H9 (cell line): Measurements from ENCODE around the gene RARB. TPM values are rescaled to one million over a fixed set of nuclear protein-coding genes. Genes with fewer than 3 reads are reported as not detected.

Experiments used
- DNase-seq: peaks from one replicate; pipeline ENCODE4 v3.0.0-alpha.2; 2017
- H2AFZ ChIP-seq: one replicate; pipeline ENCODE4 v1.6.1; 2013; ENCODE audit warnings: mild to moderate bottlenecking, low read length, control low read depth, moderate library complexity
- H2AK5ac ChIP-seq: 2 replicates; pipeline ENCODE4 v1.6.1; 2013; ENCODE audit warnings: low read length, control low read depth, mixed read lengths; ENCODE audit not compliant: insufficient read length
- H2BK120ac ChIP-seq: one replicate; pipeline ENCODE4 v1.6.1; 2013; ENCODE audit warnings: low read depth, mild to moderate bottlenecking, low read length, control low read depth, inconsistent platforms; ENCODE audit not compliant: poor library complexity, severe bottlenecking
- H2BK12ac ChIP-seq: 2 replicates; pipeline ENCODE4 v1.6.1; 2013; ENCODE audit warnings: low read length, control low read depth, mixed read lengths, low read depth; ENCODE audit not compliant: insufficient read length
- H2BK15ac ChIP-seq: 2 replicates; pipeline ENCODE4 v1.6.1; 2013; ENCODE audit warnings: low read depth, low read length, control low read depth
- H2BK20ac ChIP-seq: one replicate; pipeline ENCODE4 v1.6.1; 2013; ENCODE audit warnings: low read depth, mild to moderate bottlenecking, low read length, control low read depth, inconsistent platforms; ENCODE audit not compliant: poor library complexity, severe bottlenecking
- H2BK5ac ChIP-seq: 2 replicates; pipeline ENCODE4 v1.6.1; 2013; ENCODE audit warnings: low read length, control low read depth, mixed read lengths; ENCODE audit not compliant: insufficient read length
- H3K14ac ChIP-seq: 2 replicates; pipeline ENCODE4 v1.6.1; 2013; ENCODE audit warnings: low read length, control low read depth; ENCODE audit not compliant: insufficient read depth
- H3K18ac ChIP-seq: 2 replicates; pipeline ENCODE4 v1.6.1; 2013; ENCODE audit warnings: low read depth, mild to moderate bottlenecking, mixed read lengths, low read length, control low read depth; ENCODE audit not compliant: insufficient read length
- H3K23ac ChIP-seq: 2 replicates; pipeline ENCODE4 v1.6.1; 2013; ENCODE audit warnings: low read length, control low read depth, mixed read lengths, low read depth; ENCODE audit not compliant: insufficient read length
- H3K23me2 ChIP-seq: 2 replicates; pipeline ENCODE4 v1.6.1; 2013; ENCODE audit warnings: low read depth, mild to moderate bottlenecking, mixed read lengths, low read length, control low read depth; ENCODE audit not compliant: insufficient read length, poor library complexity, severe bottlenecking
- H3K27ac ChIP-seq: 2 replicates; pipeline ENCODE4 v1.5.1; 2013; ENCODE audit warnings: low read length, control low read depth, mixed read lengths, low read depth; ENCODE audit not compliant: insufficient read length
- H3K27me3 ChIP-seq: 2 replicates; pipeline ENCODE4 v1.6.1; 2013; ENCODE audit warnings: low read length, control low read depth, inconsistent platforms; ENCODE audit not compliant: insufficient read depth
- H3K4ac ChIP-seq: 2 replicates; pipeline ENCODE4 v1.6.1; 2013; ENCODE audit warnings: low read depth, mild to moderate bottlenecking, control low read depth, inconsistent platforms, low read length, moderate library complexity
- H3K4me1 ChIP-seq: 2 replicates; pipeline ENCODE4 v1.6.1; 2013; ENCODE audit warnings: low read length, control low read depth, inconsistent platforms; ENCODE audit not compliant: insufficient read depth
- H3K4me2 ChIP-seq: 2 replicates; pipeline ENCODE4 v1.6.1; 2013; ENCODE audit warnings: low read length, control low read depth, mixed read lengths; ENCODE audit not compliant: insufficient read length, insufficient read depth
- H3K56ac ChIP-seq: 2 replicates; pipeline ENCODE4 v1.6.1; 2013; ENCODE audit warnings: low read depth, mild to moderate bottlenecking, mixed read lengths, low read length, control low read depth; ENCODE audit not compliant: insufficient read length
- H3K79me1 ChIP-seq: 2 replicates; pipeline ENCODE4 v1.6.1; 2013; ENCODE audit warnings: low read depth, mild to moderate bottlenecking, moderate library complexity, low read length, control low read depth, inconsistent platforms; ENCODE audit not compliant: insufficient read depth, poor library complexity, severe bottlenecking
- H3K79me2 ChIP-seq: 2 replicates; pipeline ENCODE4 v1.6.1; 2013; ENCODE audit warnings: low read length, control low read depth, inconsistent platforms; ENCODE audit not compliant: insufficient read depth
- H3K9ac ChIP-seq: 2 replicates; pipeline ENCODE4 v1.6.1; 2013; ENCODE audit warnings: low read length, control low read depth, mixed read lengths; ENCODE audit not compliant: insufficient read length; ENCODE audit errors: extremely low read depth
- H3K9me3 ChIP-seq: one replicate; pipeline ENCODE4 v1.6.1; 2013; ENCODE audit warnings: low read depth, low read length, inconsistent platforms; ENCODE audit not compliant: control insufficient read depth
- H3T11ph ChIP-seq: one replicate; pipeline ENCODE4 v1.6.1; 2013; ENCODE audit warnings: mild to moderate bottlenecking, low read length, control low read depth, inconsistent platforms
- H4K20me1 ChIP-seq: one replicate; pipeline ENCODE4 v1.6.1; 2013; ENCODE audit not compliant: control insufficient read depth, insufficient read length, insufficient read depth
- H4K5ac ChIP-seq: 2 replicates; pipeline ENCODE4 v1.6.1; 2013; ENCODE audit warnings: low read depth, mild to moderate bottlenecking, mixed read lengths, low read length, control low read depth; ENCODE audit not compliant: insufficient read length
- H4K8ac ChIP-seq: replicated peaks from 2 replicates; pipeline ENCODE4 v1.6.1; 2013; ENCODE audit warnings: low read length, control low read depth, mixed read lengths, low read depth; ENCODE audit not compliant: insufficient read length
- H4K91ac ChIP-seq: 2 replicates; pipeline ENCODE4 v1.6.1; 2013; ENCODE audit warnings: low read depth, mild to moderate bottlenecking, moderate library complexity, mixed read lengths, low read length, control low read depth; ENCODE audit not compliant: insufficient read length
- H3K27ac Mint-ChIP-seq, 3 experiments: 2 replicates in 2 of 3; 3 replicates in 1 of 3; pipeline ENCODE4 v1.8.0; 2020 to 2021; ENCODE audit warnings: mixed read lengths in 3 of 3, mild to moderate bottlenecking in 1 of 3, moderate library complexity in 1 of 3
- H3K27me3 Mint-ChIP-seq: 2 replicates; pipeline ENCODE4 v1.8.0; 2021; ENCODE audit warnings: low read depth, mild to moderate bottlenecking, moderate library complexity, mixed read lengths
- H3K36me3 Mint-ChIP-seq, 3 experiments: 2 replicates in 2 of 3; 3 replicates in 1 of 3; pipeline ENCODE4 v1.8.0; 2020 to 2021; ENCODE audit warnings: low read depth in 3 of 3, mixed read lengths in 3 of 3; ENCODE audit not compliant: insufficient read depth in 1 of 3
- H3K4me1 Mint-ChIP-seq, 2 experiments: 2 replicates each; pipeline ENCODE4 v1.8.0; 2020; ENCODE audit warnings: mixed read lengths in 2 of 2
- H3K4me3 Mint-ChIP-seq, 2 experiments: 2 replicates in 1 of 2; 3 replicates in 1 of 2; pipeline ENCODE4 v1.8.0; 2020 to 2021; ENCODE audit warnings: mild to moderate bottlenecking in 2 of 2, mixed read lengths in 2 of 2, moderate library complexity in 1 of 2
- H3K9me3 Mint-ChIP-seq, 2 experiments: 2 replicates in 1 of 2; 3 replicates in 1 of 2; pipeline ENCODE4 v1.8.0; 2020; ENCODE audit warnings: mild to moderate bottlenecking in 2 of 2, mixed read lengths in 2 of 2, moderate library complexity in 1 of 2
- WGBS: extraction: QIAGEN DNeasy Blood & Tissue Kit; methylation state at CpG from one replicate; pipeline ENCODE4 v1.1.7; 2013; ENCODE audit warnings: missing lambda C conversion rate, low lambda C conversion rate, mixed read lengths; ENCODE audit not compliant: insufficient read length; ENCODE audit errors: extremely low coverage; 5-methylcytosine and 5-hydroxymethylcytosine counted together
- total RNA-seq: library from RNA; stranded (reverse); gene quantifications from 2 replicates; pipeline ENCODE4 v1.2.1, GENCODE V29; 2021
- TF ChIP-seq, protein P1 (sequence below): fragments of 200-600 bp; sonication (generic); conservative IDR thresholded peaks from 3 replicates; pipeline ENCODE4 v1.8.0; 2021; ENCODE audit warnings: antibody characterized with exemption, mild to moderate bottlenecking

The RARB gene
- total RNA-seq, 1 experiment from 2014 or later, result 0.22 TPM

DNA sequence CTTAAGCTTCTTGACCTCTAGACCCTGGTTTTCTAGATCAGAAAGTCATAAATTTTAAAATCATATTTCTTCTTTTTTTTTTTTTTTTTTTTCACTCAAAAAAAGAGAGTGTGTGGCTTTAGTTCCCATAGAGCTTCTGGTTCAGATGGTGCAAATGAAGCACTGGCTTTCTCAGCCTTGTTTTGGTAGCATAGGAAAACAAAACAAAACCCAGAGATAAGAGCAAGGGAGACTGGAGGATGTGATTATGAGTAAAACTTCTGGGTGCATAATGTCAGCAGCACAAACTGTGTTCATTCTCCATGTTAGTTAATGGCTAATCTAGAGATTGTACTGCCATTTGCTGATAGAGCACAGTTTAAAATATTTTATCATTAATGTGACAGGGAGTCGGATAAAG lies 55.4 kb downstream of the RARB start:
- H2BK5ac ChIP-seq, result no peak overlapping the region
- no peak overlapping the region for H2BK120ac ChIP-seq
- H3K4me1 ChIP-seq, result no peaks in the 10 kb centered on the region
- DNase-seq, result no peak
- Mint-ChIP-seq H3K9me3 (no peaks in the 10 kb centered on the region; a peak in 1 of 5 replicates), H3K4me1 (peaks cover 3 to 5% of the 10 kb centered on the region in 2 experiments; a peak in 1 of 4 replicates), H3K27ac (no peak overlapping the region), H3K27me3 (no peaks in the 10 kb centered on the region), H3K36me3 (no peaks in the 10 kb centered on the region), H3K4me3 (no peak overlapping the region)
- H3K9ac ChIP-seq, result no peak overlapping the region
- TF ChIP-seq, protein P1, sequence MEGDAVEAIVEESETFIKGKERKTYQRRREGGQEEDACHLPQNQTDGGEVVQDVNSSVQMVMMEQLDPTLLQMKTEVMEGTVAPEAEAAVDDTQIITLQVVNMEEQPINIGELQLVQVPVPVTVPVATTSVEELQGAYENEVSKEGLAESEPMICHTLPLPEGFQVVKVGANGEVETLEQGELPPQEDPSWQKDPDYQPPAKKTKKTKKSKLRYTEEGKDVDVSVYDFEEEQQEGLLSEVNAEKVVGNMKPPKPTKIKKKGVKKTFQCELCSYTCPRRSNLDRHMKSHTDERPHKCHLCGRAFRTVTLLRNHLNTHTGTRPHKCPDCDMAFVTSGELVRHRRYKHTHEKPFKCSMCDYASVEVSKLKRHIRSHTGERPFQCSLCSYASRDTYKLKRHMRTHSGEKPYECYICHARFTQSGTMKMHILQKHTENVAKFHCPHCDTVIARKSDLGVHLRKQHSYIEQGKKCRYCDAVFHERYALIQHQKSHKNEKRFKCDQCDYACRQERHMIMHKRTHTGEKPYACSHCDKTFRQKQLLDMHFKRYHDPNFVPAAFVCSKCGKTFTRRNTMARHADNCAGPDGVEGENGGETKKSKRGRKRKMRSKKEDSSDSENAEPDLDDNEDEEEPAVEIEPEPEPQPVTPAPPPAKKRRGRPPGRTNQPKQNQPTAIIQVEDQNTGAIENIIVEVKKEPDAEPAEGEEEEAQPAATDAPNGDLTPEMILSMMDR, result no peak
- H3K79me1 ChIP-seq, result no peaks in the 10 kb centered on the region
- H3K14ac ChIP-seq, result no peak overlapping the region
- no peak overlapping the region for H3T11ph ChIP-seq
- no peak overlapping the region for H3K4me2 ChIP-seq
- H3K23ac ChIP-seq, result no peak overlapping the region
- H4K91ac ChIP-seq, result no peak overlapping the region
- no peak overlapping the region for H2BK15ac ChIP-seq
- no peaks in the 10 kb centered on the region for H3K9me3 ChIP-seq
- no peaks in the 10 kb centered on the region for H3K23me2 ChIP-seq
- no peak overlapping the region for H4K8ac ChIP-seq
- no peaks in the 10 kb centered on the region for H3K79me2 ChIP-seq
- no CpG with 5 or more reads among the region's 1 CpG for WGBS
- no peak overlapping the region for H2BK20ac ChIP-seq
- no peak overlapping the region for H2AK5ac ChIP-seq
- H3K18ac ChIP-seq, result no peak overlapping the region
- no peak overlapping the region for H3K56ac ChIP-seq
- no peak overlapping the region for H3K4ac ChIP-seq
- H4K5ac ChIP-seq, result no peak overlapping the region
- H3K27ac ChIP-seq, result no peak overlapping the region
- no peaks in the 10 kb centered on the region for H3K27me3 ChIP-seq
- no peak overlapping the region for H2BK12ac ChIP-seq
- no peak overlapping the region for H2AFZ ChIP-seq
- H4K20me1 ChIP-seq, result no peaks in the 10 kb centered on the region
